ENCODE data around the gene TMEM132C.

TMEM132C gene

DNA sequence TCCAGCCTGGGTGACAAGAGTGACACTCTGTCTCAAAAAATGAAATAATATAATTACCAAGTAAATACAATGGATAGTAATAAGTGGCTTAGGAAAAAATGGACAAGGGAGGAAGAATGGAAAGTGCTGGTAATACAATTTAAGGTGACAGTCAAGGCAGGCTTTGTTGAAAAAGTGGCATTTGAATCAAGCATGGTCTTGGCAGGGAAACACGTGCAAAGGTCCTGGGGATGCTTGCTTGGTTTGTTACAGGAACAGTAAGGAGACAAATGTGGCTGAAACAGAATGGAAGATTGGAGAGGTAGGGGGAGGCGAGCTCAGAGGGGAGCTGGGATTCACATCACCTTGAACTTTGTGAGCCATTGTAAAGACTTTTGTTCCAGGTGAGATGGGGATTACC, 153.2 kb downstream of the TMEM132C start:
- no peak for DNase-seq (ENCODE audit: low spot score)

DNA sequence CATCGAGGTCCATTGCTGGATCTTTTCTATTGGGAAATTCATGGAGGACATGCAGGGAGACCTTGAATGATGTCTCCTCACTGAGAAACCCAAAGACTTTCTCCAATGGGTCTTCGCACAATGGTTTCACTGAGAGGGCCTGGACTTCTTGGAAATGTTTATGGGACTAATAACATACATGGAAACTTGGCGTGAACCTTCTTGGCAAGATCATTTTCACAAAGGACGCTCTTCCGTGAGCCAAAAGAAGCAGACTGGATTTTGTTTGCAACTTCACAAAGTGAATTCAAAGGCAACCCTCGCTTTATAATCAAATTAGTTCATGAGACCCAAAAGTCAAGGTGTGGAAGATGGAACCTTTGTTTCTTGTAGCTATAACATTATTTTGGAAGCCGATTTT, 154.4 kb downstream of the TMEM132C start:
- DNase-seq (ENCODE audit: low spot score), result no peak

DNA sequence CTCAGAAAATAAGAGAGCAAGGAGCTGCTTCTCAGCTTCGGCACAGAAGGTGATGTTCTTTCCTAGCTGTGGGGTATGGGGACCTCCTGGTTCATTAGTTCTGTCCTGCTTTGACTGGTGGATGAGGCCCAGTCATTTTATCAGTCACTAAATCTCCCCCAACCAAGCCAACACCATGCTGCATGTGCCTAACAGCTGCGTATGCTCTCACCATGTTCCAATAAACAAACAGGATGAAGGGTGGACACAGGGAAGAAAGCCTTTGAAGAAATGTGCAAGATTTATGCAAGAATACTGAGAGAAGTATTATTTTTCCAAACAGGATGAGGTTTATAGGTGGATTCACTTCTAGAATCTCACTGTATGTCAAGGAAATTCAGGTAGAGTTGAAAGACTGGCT, 156.2 kb downstream of the TMEM132C start:
- no peak for DNase-seq (ENCODE audit: low spot score)

DNA sequence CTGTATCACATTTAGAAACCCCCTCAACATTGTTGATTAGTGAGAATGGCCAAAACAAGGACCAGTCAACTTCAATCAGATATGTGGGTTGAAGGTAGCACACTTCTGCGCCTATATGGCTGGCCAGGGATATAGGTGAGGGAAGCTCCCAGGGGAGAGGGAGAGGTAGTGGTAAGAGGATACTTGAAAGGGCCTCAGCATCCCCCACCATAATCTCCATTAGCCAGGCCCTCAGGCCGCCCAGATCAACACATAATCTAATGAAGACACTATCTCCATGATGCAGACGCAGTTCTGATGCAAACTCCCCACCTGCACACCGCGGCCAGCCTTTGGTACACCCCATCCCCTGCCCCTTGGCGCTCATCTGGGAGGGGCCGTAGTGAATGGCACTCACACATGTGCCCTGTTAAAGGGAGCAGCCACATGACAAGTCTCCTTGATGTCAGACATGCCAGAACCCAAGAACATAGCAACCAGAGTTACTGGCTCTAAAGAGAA, 158.0 kb downstream of the TMEM132C start:
- DNase-seq (ENCODE audit: low spot score), result no peak

DNA sequence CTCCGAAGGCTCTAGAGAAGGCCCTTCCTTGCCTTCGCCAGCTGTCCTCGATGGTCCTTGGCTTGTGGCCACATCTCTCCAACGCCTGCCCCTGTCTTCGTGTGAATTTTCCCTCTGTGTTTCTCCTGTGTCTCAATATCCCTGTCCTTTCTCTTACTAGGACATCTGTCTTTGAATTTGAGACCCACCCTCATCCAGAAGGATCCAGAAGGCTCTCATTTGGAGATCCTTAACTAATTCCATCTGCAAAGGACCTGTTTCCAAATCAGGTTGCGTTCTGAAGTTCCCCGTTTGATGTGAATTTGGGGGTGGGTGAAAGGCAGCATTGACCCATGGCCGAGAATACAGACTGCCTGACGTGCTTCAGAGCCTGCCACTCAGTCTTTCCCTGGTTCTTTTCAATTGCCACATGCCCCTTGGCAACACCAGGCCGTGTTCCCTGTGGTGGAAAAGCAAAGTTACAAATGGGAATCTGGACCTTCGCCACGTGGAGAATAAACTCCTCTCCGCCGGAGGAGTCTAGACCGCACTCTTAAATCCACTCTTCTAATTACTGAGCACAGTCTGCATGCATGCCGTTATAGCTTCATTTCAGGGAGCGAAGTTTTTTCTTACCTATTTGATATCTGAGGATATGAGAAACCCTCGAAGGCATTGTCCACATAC, 158.8 kb downstream of the TMEM132C start:
- no peak for DNase-seq (ENCODE audit: low spot score)

DNA sequence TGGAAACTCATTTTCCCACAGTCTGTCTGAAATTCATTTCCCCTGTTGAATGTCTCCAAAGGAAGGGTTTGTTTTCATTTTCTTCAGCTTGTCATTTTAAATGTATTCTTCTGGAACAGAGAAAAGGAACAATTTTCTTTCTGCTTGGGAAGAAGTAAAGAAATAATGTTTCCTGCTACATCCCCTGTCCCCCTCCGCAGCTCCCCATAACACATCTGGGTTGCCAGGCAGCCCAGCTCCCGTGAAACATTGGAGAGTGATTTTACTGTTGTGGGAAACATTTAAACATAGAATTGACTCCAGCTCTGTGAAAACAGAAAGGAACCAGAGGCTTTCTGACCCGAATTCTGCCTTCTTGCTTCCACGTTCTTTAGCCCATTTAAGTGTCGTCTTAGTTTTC, 159.5 kb downstream of the TMEM132C start:
- DNase-seq (ENCODE audit: low spot score), result no peak

DNA sequence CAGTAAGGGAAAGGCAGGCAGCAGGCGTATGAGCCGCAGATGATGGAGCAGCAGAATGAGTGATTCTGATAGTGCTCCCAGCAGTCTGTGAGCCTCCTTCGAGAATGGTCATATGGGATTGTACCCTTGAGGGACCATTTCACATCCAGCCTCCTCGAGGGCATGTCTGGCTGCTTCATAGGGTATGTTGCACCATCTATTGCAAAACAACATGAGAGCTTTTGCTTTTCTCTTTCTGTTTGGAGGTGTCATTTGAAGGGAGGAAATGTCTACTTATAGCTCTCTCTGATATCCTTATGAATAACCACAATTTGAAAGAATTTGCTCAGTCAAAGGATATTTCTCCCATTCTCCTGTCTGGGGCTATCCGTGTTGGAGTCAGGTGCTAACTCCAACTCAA, 172.8 kb downstream of the TMEM132C start:
- no peak for DNase-seq (ENCODE audit: low spot score)

DNA sequence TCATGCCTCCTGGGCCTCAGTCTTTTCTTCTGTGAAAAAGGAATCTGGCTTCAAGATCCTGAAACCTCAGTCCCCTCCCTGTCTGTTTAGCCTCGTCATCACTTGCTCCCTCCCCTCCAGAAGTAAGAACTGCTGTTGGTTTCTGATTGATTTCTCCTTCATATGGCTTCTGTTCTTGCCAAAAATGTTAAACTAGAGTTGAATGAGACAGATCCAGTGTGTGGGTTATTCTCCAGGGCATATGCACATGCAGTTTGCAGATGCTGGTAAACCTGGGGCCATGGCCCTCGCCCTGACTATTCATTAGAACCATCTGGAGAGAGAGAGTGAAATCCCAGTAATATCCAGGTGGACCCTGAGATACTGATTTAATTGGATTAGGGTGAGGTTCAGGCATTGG, 175.1 kb downstream of the TMEM132C start:
- no peak for DNase-seq (ENCODE audit: low spot score)

DNA sequence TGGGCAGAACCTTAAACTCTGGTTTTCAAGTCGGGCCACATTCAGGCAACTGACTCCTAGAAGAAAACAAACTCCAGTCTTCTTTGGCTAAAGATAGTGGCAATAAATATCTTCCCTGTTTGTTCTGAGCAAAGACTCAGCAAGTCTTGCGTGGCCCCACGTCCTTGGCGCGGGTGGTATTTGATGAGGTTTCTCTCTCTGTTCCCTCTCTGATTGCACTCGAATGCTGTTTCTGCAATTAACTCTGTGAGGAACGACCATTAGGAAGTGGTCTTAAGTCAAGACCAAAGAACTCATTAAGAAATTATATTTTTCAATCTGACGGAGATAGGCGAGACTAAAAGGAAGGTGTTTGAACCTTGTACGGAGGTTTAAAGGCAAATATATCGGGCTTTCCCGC, 177.6 kb downstream of the TMEM132C start:
- DNase-seq (ENCODE audit: low spot score), result no peak

DNA sequence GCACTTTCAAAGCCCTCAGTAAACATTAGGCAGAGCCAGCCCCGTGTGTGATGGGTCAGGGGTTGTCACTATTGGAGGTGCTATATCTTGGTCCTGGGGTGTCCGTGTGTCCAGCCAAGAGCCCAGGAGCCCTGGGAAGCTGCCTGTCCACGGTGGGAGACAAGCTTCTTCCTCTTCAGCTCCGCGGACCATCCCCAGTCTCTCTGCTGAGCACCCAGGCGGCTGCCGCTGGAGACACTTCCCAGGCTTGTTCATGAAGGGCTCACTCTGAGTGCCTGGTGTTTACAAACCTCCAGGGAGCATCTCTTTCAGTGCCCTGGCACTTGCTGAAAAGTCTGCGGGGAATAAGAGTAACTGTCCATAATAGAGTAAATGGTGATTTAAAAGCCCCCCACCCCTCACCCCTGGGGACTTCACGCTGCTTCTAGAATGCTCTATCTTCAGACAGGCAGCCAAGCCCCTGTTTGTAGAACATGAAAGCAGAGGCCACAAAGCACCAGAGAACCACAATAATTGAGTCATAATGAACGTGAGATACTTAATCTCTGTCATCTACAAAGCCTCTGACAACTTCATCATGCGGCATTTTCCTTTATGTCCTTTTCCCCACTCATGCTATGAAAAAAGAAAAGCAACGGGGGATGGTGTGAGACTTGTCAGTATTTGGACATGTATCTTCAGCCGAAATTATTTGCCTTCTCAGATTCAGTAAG, 178.6 kb downstream of the TMEM132C start:
- DNase-seq (ENCODE audit: low spot score), result no peak

DNA sequence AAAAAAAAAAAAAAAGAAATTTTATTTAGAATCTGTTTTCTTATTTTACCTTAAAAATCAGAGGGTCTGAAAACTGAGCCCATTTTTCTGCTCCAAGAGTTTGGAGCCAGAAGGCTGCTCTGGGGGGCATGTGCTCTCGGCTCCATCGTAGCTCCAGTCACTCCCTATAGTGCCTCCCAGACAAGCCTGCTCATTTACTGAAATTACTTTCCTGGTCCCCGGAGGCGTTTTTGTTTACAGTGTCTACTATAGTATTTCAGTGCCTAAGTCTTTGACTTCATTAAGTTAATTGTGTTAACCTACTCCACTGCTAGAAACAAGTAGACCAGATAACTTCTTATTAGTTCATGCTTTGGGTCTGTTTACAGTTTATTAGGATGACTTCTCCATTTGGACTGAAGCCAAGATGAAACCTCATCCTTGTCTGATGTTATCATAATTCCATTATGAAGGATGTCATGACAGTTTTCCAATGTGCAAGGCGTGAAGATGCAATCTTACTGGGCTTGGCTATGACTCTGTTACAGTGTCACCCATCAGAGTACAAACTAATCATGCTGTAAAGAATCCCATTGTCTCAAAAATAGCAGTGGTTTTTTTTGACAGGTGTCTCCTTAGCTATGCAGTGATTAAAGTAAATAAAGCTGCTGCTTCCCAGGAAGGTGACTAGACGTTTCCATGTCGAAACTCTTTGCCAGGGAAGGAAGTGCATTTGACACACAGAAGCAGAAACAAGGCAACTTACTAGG, 182.3 kb downstream of the TMEM132C start:
- DNase-seq (ENCODE audit: low spot score), result no peak

DNA sequence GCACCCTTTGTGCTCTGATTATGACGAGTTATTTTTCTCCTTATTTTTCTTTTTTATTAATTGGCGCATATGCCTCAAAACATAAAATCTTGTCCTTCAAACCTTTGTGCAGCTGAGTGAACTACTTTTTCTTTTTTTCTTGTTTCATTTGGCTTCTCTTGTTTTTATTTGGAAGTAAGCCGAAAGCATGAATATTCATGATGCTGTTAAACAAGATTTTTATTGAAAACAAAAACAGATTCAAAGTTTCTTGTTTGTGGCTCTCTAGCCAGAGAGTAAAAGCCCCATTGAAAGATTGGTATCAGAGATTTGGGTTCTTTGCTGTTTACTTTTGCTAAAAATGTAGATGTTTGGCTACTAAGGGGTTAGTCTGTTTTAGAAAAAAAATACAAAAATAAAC, 183.8 kb downstream of the TMEM132C start:
- DNase-seq (ENCODE audit: low spot score), result no peak

DNA sequence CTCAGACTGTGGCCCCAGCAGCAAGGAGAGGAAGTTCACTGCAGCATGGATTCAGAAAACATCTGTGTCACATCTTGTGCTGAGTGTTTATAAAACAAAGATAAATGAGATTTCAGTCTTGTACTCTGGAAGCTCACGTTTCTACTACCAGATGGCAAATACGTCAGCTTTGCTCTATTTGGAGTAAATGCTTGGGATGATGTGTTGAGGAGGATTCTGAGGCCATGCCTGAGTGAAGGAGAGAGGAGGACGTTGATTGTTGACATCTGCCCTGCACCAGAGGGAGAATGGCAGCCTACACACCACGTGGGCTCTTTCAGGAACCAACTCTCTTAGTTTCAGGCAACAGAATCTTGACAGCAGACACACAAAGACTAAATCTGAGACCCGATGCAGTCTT, 188.9 kb downstream of the TMEM132C start:
- no peak for DNase-seq (ENCODE audit: low spot score)

DNA sequence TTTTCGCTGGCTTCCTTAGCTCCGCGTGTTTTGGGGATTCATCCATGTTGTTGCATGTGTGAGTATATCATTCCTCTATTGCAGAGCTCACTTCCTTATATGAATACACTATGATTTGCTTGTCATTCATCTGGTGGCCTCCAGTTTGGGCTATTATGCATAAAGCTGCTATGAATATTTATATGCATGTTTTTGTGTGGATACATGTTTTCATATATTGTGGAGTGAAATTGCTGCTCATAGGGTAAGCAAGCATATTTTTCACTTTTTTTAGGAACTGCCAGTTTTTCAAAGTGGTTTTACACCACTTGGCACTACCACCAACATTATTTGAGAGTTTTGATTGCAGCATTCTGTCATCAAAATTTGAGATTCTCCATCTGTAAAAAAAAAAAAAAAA, 190.0 kb downstream of the TMEM132C start:
- DNase-seq (ENCODE audit: low spot score), result no peak

DNA sequence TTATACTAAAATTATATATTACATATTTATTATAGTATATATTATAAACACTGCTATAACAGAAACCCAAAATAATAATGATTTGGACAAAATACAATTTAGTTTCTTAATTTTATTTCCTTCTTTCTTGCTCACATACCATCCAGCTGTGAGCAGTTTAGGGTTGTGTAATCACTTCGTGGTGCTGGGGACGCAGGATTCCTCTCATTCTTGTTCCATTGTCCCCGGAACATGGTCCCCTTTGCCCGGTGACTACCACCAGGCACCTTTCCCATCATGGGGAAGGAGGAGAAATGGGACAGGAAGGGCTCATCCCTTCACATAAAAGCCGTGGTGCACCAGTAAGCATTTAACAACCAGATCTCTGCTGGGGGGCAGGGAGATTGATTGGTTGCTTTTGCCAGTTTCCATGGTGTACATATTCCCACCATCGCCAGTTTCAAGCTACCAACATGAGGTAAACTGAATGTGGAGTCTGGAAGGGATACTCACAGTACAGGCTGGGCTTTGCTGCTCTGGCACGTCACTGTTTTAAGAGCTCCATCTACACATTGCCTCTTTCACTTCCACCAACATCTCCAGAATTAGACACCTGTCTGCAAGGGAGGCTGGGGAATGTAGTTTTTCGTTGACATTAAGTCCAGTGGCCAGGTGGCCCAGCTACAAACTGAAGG, 191.5 kb downstream of the TMEM132C start:
- DNase-seq (ENCODE audit: low spot score), result no peak

DNA sequence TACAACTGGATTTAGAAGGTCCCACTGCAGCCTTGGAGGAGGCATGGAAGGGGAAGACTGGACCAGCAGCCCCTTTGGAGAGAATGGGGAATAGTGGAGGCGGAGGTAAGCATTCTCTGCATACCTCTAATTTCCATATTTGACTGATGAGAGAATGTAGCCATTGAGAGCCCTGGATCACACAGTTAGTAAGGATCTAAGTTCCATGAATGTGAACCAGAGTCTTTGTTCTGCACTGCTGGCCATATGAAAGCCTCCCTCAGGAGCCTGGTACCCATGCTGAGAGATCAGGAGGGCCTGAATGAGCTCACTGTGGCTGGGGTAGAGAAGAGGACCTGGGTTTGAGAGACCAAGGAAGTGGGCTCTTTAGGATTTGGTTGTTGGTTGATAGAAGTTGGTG, 192.1 kb downstream of the TMEM132C start:
- DNase-seq (ENCODE audit: low spot score), result no peak

DNA sequence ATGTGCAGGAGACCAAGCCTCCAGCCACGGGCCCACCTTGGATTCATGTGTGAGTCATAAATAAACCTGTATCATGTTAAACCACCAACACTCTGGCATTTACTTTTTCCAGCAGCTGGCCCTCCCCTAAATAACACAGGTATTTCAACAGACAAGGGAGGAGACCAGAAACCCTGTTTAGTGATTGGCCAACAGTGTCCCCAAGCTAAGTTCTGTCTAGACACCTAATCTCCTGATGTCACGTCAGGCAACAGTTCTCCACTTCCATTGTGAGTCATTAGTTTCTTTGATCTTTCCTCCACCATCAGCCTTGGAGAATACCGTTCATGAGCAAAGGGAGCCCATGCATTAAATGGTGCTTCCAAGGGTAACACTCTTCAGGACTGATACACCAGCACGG, 196.9 kb downstream of the TMEM132C start:
- DNase-seq (ENCODE audit: low spot score), result no peak

DNA sequence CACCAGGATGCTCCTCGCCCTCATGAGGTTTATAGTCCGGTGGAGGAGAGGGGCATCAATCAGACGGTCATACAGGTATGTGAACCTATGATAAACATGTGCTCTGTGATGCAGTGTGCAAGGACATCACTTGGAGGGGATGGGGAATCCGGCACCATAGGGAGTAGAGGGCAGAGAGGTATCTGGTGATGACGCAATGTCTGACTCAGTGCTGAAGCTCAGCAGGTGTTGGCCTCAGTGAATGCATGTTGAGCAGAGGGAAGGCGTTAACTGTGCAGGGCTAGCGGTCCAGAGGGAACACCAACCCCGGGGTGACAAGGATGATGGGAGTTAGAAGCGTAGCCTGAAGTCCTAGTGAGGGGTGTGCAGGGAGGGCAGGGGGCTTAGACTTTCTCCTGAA, 200.9 kb downstream of the TMEM132C start:
- DNase-seq (ENCODE audit: low spot score), result no peak

DNA sequence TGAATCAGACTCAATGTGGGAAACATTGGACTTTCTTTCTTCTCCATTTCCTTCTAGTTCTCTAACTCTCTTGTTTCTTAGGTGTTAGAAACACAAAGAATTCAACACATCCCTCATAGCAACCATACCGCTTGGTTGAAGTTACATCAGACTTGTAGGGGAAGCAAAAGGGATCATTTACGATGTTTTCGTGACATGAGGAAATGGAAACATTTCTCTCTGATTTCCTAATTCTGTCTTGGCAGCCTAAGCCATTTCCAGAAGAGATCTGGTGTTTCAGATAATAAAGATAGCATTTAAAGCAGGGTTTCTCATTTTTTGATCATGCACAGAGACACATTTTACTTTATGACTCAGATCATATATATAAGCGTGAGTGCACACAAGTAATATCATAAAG, 202.0 kb downstream of the TMEM132C start:
- no peak for DNase-seq (ENCODE audit: low spot score)

DNA sequence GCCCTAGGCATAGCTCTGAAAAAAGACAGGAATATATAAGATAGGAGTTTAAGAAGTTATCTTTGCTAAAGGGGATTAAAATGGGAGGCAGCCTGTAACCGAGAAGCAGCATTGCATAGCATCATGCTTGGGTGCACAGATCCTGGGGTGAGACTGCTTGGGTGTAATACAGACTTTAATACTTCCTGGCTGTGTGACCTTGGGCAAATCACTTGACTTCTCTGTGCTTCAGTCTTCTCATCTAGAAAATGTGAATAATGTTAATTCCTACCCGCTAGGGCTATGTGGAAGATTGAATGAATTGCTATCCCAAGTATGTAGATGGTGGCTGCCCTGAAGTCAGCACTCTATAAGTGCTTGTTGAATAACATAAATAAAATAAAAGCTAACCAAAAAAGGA, 204.5 kb downstream of the TMEM132C start:
- no peak for DNase-seq (ENCODE audit: low spot score)

DNA sequence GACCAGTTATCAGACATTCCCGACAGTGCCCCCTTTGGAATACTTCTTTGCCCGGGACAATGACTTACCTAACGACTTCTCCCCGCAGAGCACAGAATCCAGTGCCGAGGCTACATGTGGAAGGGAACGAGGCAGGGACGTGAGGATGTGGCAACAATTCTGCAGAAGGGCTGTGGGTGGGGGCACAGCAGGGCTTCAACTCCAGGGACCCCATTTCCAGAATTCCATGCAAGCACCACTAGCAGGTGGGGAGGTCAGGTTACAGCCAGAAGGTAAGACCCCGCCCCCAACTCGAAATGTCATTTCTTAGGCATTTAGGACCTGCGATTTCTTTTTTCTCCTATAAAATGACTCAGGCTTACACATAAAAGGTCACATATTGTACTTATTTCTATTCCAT, 207.9 kb downstream of the TMEM132C start:
- no peak for DNase-seq (ENCODE audit: low spot score)

DNA sequence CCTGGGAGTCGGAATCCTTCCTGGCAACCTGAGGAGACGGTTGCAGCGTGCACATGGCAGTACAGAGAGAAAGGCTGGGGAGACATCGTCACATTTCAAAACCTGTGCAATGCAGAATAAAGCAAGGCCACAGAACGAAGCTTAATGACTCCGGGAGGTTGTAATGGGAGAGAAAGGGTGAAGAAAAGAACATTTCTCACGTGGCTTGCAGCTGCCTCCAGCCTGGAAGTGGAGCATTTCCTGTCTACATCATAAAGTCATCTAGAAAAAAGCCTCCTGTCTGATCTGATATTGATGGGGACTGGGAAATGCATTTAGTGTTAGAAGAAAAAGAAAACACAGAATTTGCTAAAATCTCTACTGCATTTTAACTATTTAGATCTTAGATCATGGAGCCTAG, 209.3 kb downstream of the TMEM132C start:
- DNase-seq (ENCODE audit: low spot score), result no peak

Data from hepatic stellate cell (primary cell).